Measurements from ENCODE around the gene PIK3R1. TPM values are rescaled to one million over a fixed set of nuclear protein-coding genes. Genes with fewer than 3 reads are reported as not detected.
A peak's percentile ranks its signal among the peaks of the same experiment; 100 is the strongest.

The PIK3R1 gene
- total RNA-seq, 1 experiment from 2014 or later = 47.8 TPM

- Mint-ChIP-seq H3K9me3 (ENCODE audit: unreplicated experiment) (no peaks in the 10 kb centered on the region), H3K27ac (ENCODE audit: unreplicated experiment) (no peak overlapping the region), H3K36me3 (ENCODE audit: insufficient read depth, unreplicated experiment) (peaks cover 44% of the 10 kb centered on the region), H3K4me1 (ENCODE audit: low read depth, unreplicated experiment) (peaks cover 18% of the 10 kb centered on the region), H3K27me3 (ENCODE audit: insufficient read depth, unreplicated experiment) (no peaks in the 10 kb centered on the region), H3K4me3 (ENCODE audit: unreplicated experiment) (no peak overlapping the region)
- no peak for TF ChIP-seq CTCF (IDR thresholded peaks at IDR 0.05; ENCODE audit: insufficient read depth in 1 of 2, low read depth in 1 of 2, low read length in 1 of 2, severe bottlenecking in 1 of 2, unreplicated experiment in 1 of 2)
- DNase-seq = no peak
- Histone ChIP-seq H3K9me3 (no peaks in the 10 kb centered on the region), H3K36me3 (ENCODE audit: control insufficient read depth, insufficient read depth, low read length) (peaks cover 4% of the 10 kb centered on the region; the same call in 1 of the 2 replicates), H3K4me1 (peaks cover 29% of the 10 kb centered on the region), H3K4me3 (ENCODE audit: low read depth, low read length) (no peak overlapping the region), H3K27me3 (replicated peaks; ENCODE audit: control insufficient read depth, insufficient read depth, low read length) (no peaks in the 10 kb centered on the region)
- CTCF ChIA-PET = no interaction called here
- BruUV-seq (replicated peaks) = no TSS peak
- intact Hi-C loops (cut with micrococcal nuclease; ENCODE audit: unreplicated experiment) = loop anchor here (10.0 kb wide), 2 partner anchors 151 to 461 kb away; no protein-coding TSS in a partner anchor
- POLR2A ChIA-PET = no interaction called here
Measured at GRCh38 chr5:68283766-68284165, 68.2 kb downstream of the PIK3R1 start.

GRCh38 chr5:68285075-68285840, 69.7 kb downstream of the PIK3R1 start:
- Mint-ChIP-seq H3K36me3 (ENCODE audit: insufficient read depth, unreplicated experiment) (peaks cover 31% of the 10 kb centered on the region), H3K4me1 (ENCODE audit: low read depth, unreplicated experiment) (peaks cover 31% of the 10 kb centered on the region), H3K27ac (ENCODE audit: unreplicated experiment) (peak overlapping the region; percentile 79), H3K4me3 (ENCODE audit: unreplicated experiment) (no peak overlapping the region), H3K27me3 (ENCODE audit: insufficient read depth, unreplicated experiment) (no peaks in the 10 kb centered on the region), H3K9me3 (ENCODE audit: unreplicated experiment) (no peaks in the 10 kb centered on the region)
- no peaks in the 10 kb centered on the region for H3K27me3 ChIP-seq (replicated peaks; ENCODE audit: control insufficient read depth, insufficient read depth, low read length)
- TF ChIP-seq CTCF (IDR thresholded peaks at IDR 0.05; ENCODE audit: insufficient read depth in 1 of 2, low read depth in 1 of 2, low read length in 1 of 2, severe bottlenecking in 1 of 2, unreplicated experiment in 1 of 2) = no peak
- H3K36me3 ChIP-seq (ENCODE audit: control insufficient read depth, insufficient read depth, low read length) = peaks cover 4% of the 10 kb centered on the region; the same call in 1 of the 2 replicates
- intact Hi-C loops (cut with micrococcal nuclease; ENCODE audit: unreplicated experiment) = loop anchor here (5.0 to 10.0 kb wide), 5 partner anchors 37 to 460 kb away; no protein-coding TSS in a partner anchor
- POLR2A ChIA-PET = no interaction called here
- no peaks in the 10 kb centered on the region for H3K9me3 ChIP-seq
- CTCF ChIA-PET = interaction anchor here (0.5 kb wide), 1 partner anchor 32 kb away, joined by 3 read pairs; no protein-coding TSS in a partner anchor
- peaks cover 29% of the 10 kb centered on the region for H3K4me1 ChIP-seq
- DNase-seq = peak in 1 of 2 experiments; percentile 53
- BruUV-seq (replicated peaks) = no TSS peak
- no peak overlapping the region for H3K4me3 ChIP-seq (ENCODE audit: low read depth, low read length)

- H3K27ac Mint-ChIP-seq (ENCODE audit: unreplicated experiment) = peak overlapping the region; percentile 79
- H3K4me3 Mint-ChIP-seq (ENCODE audit: unreplicated experiment) = no peak overlapping the region
- ChIA-PET POLR2A (no interaction called here), CTCF (interaction anchor here (0.5 to 1.7 kb wide), 5 partner anchors 34 to 279 kb away, joined by 3 to 8 read pairs (median 4); no protein-coding TSS in a partner anchor)
- Histone ChIP-seq H3K4me1 (peaks cover 29% of the 10 kb centered on the region), H3K9me3 (no peaks in the 10 kb centered on the region), H3K27me3 (replicated peaks; ENCODE audit: control insufficient read depth, insufficient read depth, low read length) (no peaks in the 10 kb centered on the region), H3K36me3 (ENCODE audit: control insufficient read depth, insufficient read depth, low read length) (peaks cover 4% of the 10 kb centered on the region; the same call in 1 of the 2 replicates), H3K4me3 (ENCODE audit: low read depth, low read length) (no peak overlapping the region)
- H3K4me1 Mint-ChIP-seq (ENCODE audit: low read depth, unreplicated experiment) = peaks cover 38% of the 10 kb centered on the region
- no peaks in the 10 kb centered on the region for H3K9me3 Mint-ChIP-seq (ENCODE audit: unreplicated experiment)
- peak in 1 of 2 experiments; percentile 56 for DNase-seq
- peak; percentile 70 to 71 for TF ChIP-seq CTCF (IDR thresholded peaks at IDR 0.05; ENCODE audit: insufficient read depth in 1 of 2, low read depth in 1 of 2, low read length in 1 of 2, severe bottlenecking in 1 of 2, unreplicated experiment in 1 of 2)
- no peaks in the 10 kb centered on the region for H3K27me3 Mint-ChIP-seq (ENCODE audit: insufficient read depth, unreplicated experiment)
- H3K36me3 Mint-ChIP-seq (ENCODE audit: insufficient read depth, unreplicated experiment) = peaks cover 28% of the 10 kb centered on the region
- intact Hi-C loops (cut with micrococcal nuclease; ENCODE audit: unreplicated experiment) = loop anchor here (1.0 to 10.0 kb wide), 8 partner anchors 36 to 677 kb away; no protein-coding TSS in a partner anchor
- no TSS peak for BruUV-seq (replicated peaks)
Measured at GRCh38 chr5:68285851-68286611, 70.5 kb downstream of the PIK3R1 start.
